Choroid plexus epithelial cell (primary cell): ENCODE results near the gene KIF1B.
"Not testable (repeated sequence)": the region's sequence is repeated elsewhere in the genome, so short reads cannot be mapped to it uniquely, and the experiment has no call there.

Experiments used
- DNase-seq: peaks from one replicate; pipeline ENCODE4 v3.0.0-alpha.2; 2010; ENCODE audit warnings: low read depth
- H3K4me3 ChIP-seq: 2 replicates; pipeline ENCODE4 v1.5.1; 2011; ENCODE audit warnings: low read depth, mild to moderate bottlenecking, control low read depth, low read length, moderate library complexity
- TF ChIP-seq, protein P1 (sequence below): conservative IDR thresholded peaks from 2 replicates; pipeline ENCODE4 v1.5.1; 2011; ENCODE audit warnings: low read depth, mild to moderate bottlenecking, control low read depth, inconsistent platforms, low read length, moderate library complexity

The KIF1B gene

DNA sequence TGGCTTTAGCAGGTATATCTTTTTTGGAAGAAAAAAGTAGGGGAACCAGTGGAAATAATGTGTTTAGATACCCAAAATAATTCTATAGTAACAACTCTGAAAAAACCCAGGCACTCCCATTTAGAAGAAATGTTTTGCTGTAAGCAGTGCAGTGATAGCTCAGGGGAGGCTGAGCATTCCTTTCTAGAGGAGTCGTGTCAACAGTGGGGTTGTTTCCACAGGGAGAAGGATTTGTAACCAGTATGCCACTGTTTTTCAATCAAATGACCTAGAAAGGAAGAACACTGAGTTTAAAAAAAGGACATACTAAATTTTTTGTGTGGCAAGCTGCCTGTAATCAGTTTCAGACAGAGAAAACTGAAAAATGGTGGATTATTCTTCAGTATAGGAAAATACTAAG is 190.9 kb downstream of the KIF1B start:
- TF ChIP-seq, protein P1, sequence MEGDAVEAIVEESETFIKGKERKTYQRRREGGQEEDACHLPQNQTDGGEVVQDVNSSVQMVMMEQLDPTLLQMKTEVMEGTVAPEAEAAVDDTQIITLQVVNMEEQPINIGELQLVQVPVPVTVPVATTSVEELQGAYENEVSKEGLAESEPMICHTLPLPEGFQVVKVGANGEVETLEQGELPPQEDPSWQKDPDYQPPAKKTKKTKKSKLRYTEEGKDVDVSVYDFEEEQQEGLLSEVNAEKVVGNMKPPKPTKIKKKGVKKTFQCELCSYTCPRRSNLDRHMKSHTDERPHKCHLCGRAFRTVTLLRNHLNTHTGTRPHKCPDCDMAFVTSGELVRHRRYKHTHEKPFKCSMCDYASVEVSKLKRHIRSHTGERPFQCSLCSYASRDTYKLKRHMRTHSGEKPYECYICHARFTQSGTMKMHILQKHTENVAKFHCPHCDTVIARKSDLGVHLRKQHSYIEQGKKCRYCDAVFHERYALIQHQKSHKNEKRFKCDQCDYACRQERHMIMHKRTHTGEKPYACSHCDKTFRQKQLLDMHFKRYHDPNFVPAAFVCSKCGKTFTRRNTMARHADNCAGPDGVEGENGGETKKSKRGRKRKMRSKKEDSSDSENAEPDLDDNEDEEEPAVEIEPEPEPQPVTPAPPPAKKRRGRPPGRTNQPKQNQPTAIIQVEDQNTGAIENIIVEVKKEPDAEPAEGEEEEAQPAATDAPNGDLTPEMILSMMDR: no peak
- no peak overlapping the region for H3K4me3 ChIP-seq
- DNase-seq: peak; percentile 79

DNA sequence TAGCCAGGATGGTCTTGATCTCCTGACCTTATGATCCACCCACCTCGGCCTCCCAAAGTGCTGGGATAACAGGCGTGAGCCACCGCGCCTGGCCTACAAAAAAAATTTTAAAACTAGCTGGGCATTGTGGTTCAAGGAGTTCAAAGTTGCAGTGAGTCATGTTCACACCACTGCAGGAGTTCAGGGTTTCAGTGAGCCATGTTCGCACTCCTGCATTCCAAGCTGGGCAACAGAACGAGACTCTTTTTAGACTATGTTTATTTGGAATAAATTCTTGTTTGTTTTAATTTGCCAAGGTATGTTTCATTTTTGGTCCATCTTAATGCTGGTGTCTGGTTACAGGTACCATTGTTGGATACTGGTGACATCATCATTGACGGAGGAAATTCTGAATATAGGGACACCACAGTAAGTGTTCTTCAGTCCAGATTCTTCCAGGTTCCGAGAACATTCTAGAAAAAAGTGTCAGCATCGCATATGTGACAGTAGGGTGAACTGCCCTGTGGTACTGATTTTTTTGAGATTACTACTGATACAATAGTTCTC is 192.4 kb downstream of the KIF1B start:
- no peak overlapping the region for H3K4me3 ChIP-seq
- TF ChIP-seq, protein P1: no peak
- peak; percentile 90 for DNase-seq

DNA sequence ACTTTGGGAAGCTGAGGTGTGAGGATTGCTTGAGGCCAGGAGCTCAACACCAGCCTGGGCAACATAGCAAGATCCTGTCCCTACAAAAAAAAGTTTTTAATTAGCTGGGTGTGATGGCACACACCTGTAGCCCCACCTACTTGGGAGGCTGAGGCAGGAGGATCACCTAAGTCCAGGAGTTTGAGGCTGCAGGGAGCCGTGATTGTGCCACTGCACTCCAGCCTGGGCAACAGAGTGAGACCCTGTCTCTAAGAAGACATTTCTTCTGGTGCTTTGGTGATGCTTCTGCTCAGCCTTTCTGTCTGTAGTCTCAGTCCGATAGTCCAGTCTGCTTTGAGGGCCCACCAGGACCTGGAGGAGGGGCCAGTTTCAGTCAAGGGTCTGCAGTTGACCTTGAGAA is 196.8 kb downstream of the KIF1B start:
- DNase-seq: no peak
- TF ChIP-seq, protein P1: no peak
- no peak overlapping the region for H3K4me3 ChIP-seq

DNA sequence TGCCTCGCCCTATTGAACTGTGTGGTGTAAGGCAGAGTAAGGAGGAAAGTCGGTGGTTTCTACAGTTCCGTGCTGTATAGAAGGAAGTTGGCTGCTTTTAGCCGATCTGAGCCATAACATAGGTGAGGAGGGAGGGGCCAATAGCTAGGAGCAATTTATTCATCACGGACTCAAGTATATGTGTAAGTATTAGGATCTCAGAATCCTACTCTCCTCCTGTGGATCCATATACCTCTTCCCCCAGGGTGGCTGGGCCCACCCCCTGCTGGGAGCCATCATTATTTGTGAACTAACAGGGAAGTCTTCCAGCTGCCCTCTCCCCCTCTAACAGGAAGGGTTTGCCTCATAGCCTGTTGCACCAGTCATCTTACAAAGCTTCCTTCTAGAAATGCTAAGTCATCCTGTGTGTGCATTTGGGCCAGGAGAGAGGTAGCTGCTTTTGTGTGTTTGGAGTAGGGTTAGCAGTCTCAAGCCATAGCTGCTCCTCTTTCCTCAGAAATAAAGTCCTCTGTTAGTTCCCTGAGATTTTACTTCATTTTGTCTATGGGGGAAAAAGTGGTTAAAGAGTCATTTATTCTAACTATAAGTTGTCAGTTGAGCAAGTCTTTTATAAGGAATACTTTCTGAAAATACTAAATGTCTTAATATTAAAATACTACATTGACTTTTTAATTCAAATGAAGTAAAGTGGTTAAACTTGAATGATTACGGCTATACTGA is 205.0 kb downstream of the KIF1B start:
- TF ChIP-seq, protein P1: no peak
- H3K4me3 ChIP-seq: no peak overlapping the region
- DNase-seq: peak; percentile 86

DNA sequence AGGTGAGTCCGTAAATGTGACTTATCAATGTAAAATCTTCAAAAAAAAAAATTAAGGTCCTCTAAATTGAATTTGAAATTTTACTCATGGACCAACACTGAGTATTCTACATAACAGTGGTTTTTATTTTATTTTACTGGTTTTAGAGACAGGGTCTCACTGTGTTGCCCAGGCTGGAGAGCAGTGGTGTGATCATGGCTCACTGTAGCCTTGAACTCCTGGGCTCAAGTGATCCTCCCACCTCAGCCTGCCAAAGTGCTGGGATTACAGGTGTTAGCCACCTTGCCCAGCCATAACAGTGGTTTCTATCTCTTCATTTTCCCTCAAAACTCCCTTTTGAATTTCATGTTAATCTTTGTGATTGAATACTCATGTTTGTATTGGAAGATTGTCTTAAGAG is 205.6 kb downstream of the KIF1B start:
- DNase-seq, H3K4me3 ChIP-seq: not testable (repeated sequence)

DNA sequence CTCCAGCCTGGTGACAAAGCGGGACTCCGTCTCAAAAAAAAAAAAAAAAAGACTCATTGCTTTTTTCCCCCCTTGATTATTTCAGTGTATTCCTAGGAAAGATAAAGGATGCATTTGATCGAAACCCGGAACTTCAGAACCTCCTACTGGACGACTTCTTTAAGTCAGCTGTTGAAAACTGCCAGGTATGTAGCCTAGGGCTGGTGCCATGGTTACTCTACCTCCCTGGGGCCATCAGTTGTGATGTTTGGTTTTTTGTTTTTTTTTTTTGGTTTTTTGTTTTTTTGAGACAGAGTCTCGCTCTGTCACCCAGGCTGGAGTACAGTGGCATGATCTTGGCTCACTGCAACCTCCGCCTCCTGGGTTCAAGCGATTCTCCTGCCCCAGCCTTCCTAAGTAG is 208.4 kb downstream of the KIF1B start:
- DNase-seq, H3K4me3 ChIP-seq: not testable (repeated sequence)

DNA sequence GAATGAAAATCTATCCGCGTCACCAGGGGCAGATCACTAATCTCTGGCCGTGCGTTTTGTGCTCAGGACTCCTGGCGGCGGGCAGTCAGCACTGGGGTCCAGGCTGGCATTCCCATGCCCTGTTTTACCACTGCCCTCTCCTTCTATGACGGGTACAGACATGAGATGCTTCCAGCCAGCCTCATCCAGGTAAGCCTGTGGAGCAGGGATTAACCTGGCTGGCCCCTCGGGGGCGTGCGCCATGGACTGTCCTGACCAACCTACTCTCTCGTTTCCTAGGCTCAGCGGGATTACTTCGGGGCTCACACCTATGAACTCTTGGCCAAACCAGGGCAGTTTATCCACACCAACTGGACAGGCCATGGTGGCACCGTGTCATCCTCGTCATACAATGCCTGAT is 209.0 kb downstream of the KIF1B start:
- H3K4me3 ChIP-seq: no peak overlapping the region
- no peak for DNase-seq
- TF ChIP-seq, protein P1: no peak

DNA sequence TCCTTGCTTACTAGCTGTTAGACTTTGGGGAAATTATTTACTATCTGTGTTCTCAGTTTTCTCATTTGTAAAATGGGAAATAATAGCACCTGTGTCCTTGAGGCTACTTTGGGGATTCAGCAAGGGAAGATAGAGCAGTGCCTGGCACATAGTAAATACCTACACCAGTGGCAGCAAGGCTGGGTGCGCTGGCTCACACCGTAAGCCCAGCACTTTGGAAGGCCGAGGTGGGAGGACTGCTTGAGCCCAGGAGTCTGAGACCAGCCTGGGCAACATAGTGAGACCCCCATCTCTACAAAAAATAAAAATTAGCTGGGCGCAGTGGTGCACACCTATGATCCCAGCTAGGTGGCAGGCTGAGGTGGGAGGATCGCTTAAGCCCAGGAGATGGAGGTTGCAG is 211.3 kb downstream of the KIF1B start:
- DNase-seq: no peak
- H3K4me3 ChIP-seq: no peak overlapping the region
- TF ChIP-seq, protein P1: no peak
